ENCODE data around the gene KCNIP1.

Gene KCNIP1

GRCh38 chr5:170503990-170504596 lies at the start of gene KCNIP1:
Gene KCNIP1 (plus strand): TSS chr5:170504020.
- H3K4me3 ChIP-seq (ENCODE audit: low read depth, low read length), result peak within 1 kb of the TSS; percentile 31
- no peak for DNase-seq (ENCODE audit: low read depth)

GRCh38 chr5:170463426-170463825 lies 40.4 kb upstream of the KCNIP1 start:
- no peak overlapping the region for H3K4me3 ChIP-seq (ENCODE audit: low read depth, low read length)
- DNase-seq (ENCODE audit: low read depth), result no peak

GRCh38 chr5:170464280-170465127 lies 39.3 kb upstream of the KCNIP1 start:
- no peak overlapping the region for H3K4me3 ChIP-seq (ENCODE audit: low read depth, low read length)
- no peak for DNase-seq (ENCODE audit: low read depth)

- DNase-seq (ENCODE audit: low read depth), result no peak
- H3K4me3 ChIP-seq (ENCODE audit: low read depth, low read length), result no peak overlapping the region
Observed at GRCh38 chr5:170466553-170466952, 37.3 kb upstream of the KCNIP1 start.

GRCh38 chr5:170466988-170467707 lies 36.7 kb upstream of the KCNIP1 start:
- DNase-seq (ENCODE audit: low read depth), result peak; percentile 91
- no peak overlapping the region for H3K4me3 ChIP-seq (ENCODE audit: low read depth, low read length)

GRCh38 chr5:170468633-170469285 lies 35.1 kb upstream of the KCNIP1 start:
- H3K4me3 ChIP-seq (ENCODE audit: low read depth, low read length), result no peak overlapping the region
- DNase-seq (ENCODE audit: low read depth), result no peak

GRCh38 chr5:170469414-170469813 lies 34.4 kb upstream of the KCNIP1 start:
- no peak for DNase-seq (ENCODE audit: low read depth)
- H3K4me3 ChIP-seq (ENCODE audit: low read depth, low read length), result no peak overlapping the region

- H3K4me3 ChIP-seq (ENCODE audit: low read depth, low read length), result no peak overlapping the region
- DNase-seq (ENCODE audit: low read depth), result no peak
Observed at GRCh38 chr5:170470275-170470674, 33.5 kb upstream of the KCNIP1 start.

GRCh38 chr5:170470808-170471404 lies 32.9 kb upstream of the KCNIP1 start:
- no peak for DNase-seq (ENCODE audit: low read depth)
- no peak overlapping the region for H3K4me3 ChIP-seq (ENCODE audit: low read depth, low read length)

- DNase-seq (ENCODE audit: low read depth), result no peak
- H3K4me3 ChIP-seq (ENCODE audit: low read depth, low read length), result no peak overlapping the region
Observed at GRCh38 chr5:170471551-170472178, 32.2 kb upstream of the KCNIP1 start.

GRCh38 chr5:170473642-170474041 lies 30.2 kb upstream of the KCNIP1 start:
- no peak for DNase-seq (ENCODE audit: low read depth)
- no peak overlapping the region for H3K4me3 ChIP-seq (ENCODE audit: low read depth, low read length)

- no peak overlapping the region for H3K4me3 ChIP-seq (ENCODE audit: low read depth, low read length)
- DNase-seq (ENCODE audit: low read depth), result no peak
Observed at GRCh38 chr5:170474489-170475274, 29.1 kb upstream of the KCNIP1 start.

- no peak overlapping the region for H3K4me3 ChIP-seq (ENCODE audit: low read depth, low read length)
- DNase-seq (ENCODE audit: low read depth), result no peak
Observed at GRCh38 chr5:170475294-170476000, 28.4 kb upstream of the KCNIP1 start.

- no peak for DNase-seq (ENCODE audit: low read depth)
- H3K4me3 ChIP-seq (ENCODE audit: low read depth, low read length), result no peak overlapping the region
Observed at GRCh38 chr5:170476704-170477103, 27.1 kb upstream of the KCNIP1 start.

GRCh38 chr5:170477906-170478305 lies 25.9 kb upstream of the KCNIP1 start:
- no peak for DNase-seq (ENCODE audit: low read depth)
- H3K4me3 ChIP-seq (ENCODE audit: low read depth, low read length), result no peak overlapping the region

- no peak for DNase-seq (ENCODE audit: low read depth)
- H3K4me3 ChIP-seq (ENCODE audit: low read depth, low read length), result no peak overlapping the region
Observed at GRCh38 chr5:170478306-170478705, 25.5 kb upstream of the KCNIP1 start.

- H3K4me3 ChIP-seq (ENCODE audit: low read depth, low read length), result no peak overlapping the region
- DNase-seq (ENCODE audit: low read depth), result no peak
Observed at GRCh38 chr5:170479484-170479883, 24.3 kb upstream of the KCNIP1 start.

GRCh38 chr5:170480260-170480659 lies 23.6 kb upstream of the KCNIP1 start:
- no peak for DNase-seq (ENCODE audit: low read depth)
- H3K4me3 ChIP-seq (ENCODE audit: low read depth, low read length), result no peak overlapping the region

All from skeletal muscle cell (primary cell).